Measurements from ENCODE around the gene ZNF672. TPM values are rescaled to one million over a fixed set of nuclear protein-coding genes. Genes with fewer than 3 reads are reported as not detected.

The ZNF672 gene
- total RNA-seq, 1 experiment from 2014 or later = 27.6 TPM

DNA sequence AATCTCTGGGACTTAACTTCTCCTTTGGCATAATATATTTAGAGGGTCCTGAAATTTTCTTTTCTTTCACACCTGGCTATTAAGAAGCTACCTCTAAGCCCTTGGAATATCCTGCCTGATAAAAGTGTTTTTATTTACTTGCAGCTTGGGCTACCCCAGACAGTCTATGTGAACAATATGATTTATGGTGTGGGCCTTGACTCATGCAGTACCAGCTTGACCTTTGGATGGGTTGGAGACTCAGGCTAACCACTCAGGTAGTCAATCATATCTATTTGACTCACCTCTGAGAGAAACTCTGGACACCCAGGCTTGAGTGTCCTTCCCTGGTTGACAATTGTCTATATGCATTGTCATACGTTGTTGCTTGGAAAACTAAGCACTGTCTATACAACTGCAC, 54.6 kb downstream of the ZNF672 start:
- H2AFZ ChIP-seq (ENCODE audit: low read depth, low read length, poor library complexity, severe bottlenecking) = no peak overlapping the region
- H3K9ac ChIP-seq (ENCODE audit: low read length) = no peak overlapping the region
- ATAC-seq = no peak
- CTCF ChIA-PET = no interaction called here
- intact Hi-C loops (cut with micrococcal nuclease) = no loop called here
- no peak for DNase-seq (ENCODE audit: low read depth, low spot score)
- H3K27me3 ChIP-seq (ENCODE audit: insufficient read depth, low read length) = no peaks in the 10 kb centered on the region
- no peaks in the 10 kb centered on the region for H3K9me3 ChIP-seq (ENCODE audit: control insufficient read depth in 1 of 2, insufficient read depth in 1 of 2, low read depth in 1 of 2, low read length in 2 of 2)
- no peaks in the 10 kb centered on the region for H3K79me2 ChIP-seq (ENCODE audit: insufficient read depth, low read length)
- no peaks in the 10 kb centered on the region for H3K36me3 ChIP-seq (ENCODE audit: control insufficient read depth in 1 of 2, insufficient read depth in 2 of 2, low read length in 2 of 2)
- no peaks in the 10 kb centered on the region for H3K4me1 ChIP-seq (ENCODE audit: control insufficient read depth in 1 of 2, insufficient read depth in 2 of 2, low read length in 2 of 2)
- H4K20me1 ChIP-seq (ENCODE audit: insufficient read depth) = no peaks in the 10 kb centered on the region
- RAD21 ChIA-PET (ENCODE audit: low non-redundant PET in 1 of 2, low total read pairs in 2 of 2, uncharacterized antibody in 2 of 2, unreplicated experiment in 2 of 2) = no interaction called here
- H3K9me2 ChIP-seq (ENCODE audit: insufficient read depth) = no peaks in the 10 kb centered on the region
- BruUV-seq (replicated peaks) = no TSS peak
- H3K4me3 ChIP-seq (replicated peaks in 1 of 2; ENCODE audit: low read depth in 1 of 2, low read length in 2 of 2) = no peak overlapping the region
- no peak overlapping the region for H3K27ac ChIP-seq (ENCODE audit: low read depth, low read length)
- POLR2A ChIA-PET = no interaction called here
- no peak overlapping the region for H3K4me2 ChIP-seq (ENCODE audit: low read length)
- no peak for TF ChIP-seq SRF (IDR thresholded peaks at IDR 0.05; ENCODE audit: low read depth)
- no peak for TF ChIP-seq FOSL1 (IDR thresholded peaks at IDR 0.05; ENCODE audit: low read depth)
- TF ChIP-seq, protein P1, sequence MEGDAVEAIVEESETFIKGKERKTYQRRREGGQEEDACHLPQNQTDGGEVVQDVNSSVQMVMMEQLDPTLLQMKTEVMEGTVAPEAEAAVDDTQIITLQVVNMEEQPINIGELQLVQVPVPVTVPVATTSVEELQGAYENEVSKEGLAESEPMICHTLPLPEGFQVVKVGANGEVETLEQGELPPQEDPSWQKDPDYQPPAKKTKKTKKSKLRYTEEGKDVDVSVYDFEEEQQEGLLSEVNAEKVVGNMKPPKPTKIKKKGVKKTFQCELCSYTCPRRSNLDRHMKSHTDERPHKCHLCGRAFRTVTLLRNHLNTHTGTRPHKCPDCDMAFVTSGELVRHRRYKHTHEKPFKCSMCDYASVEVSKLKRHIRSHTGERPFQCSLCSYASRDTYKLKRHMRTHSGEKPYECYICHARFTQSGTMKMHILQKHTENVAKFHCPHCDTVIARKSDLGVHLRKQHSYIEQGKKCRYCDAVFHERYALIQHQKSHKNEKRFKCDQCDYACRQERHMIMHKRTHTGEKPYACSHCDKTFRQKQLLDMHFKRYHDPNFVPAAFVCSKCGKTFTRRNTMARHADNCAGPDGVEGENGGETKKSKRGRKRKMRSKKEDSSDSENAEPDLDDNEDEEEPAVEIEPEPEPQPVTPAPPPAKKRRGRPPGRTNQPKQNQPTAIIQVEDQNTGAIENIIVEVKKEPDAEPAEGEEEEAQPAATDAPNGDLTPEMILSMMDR (IDR thresholded peaks at IDR 0.05 in 2 of 3, conservative IDR thresholded peaks at IDR 0.05 in 1 of 3; ENCODE audit: borderline replicate concordance in 1 of 3, insufficient read depth in 1 of 3, low read depth in 2 of 3, low read length in 2 of 3) = no peak
- TF ChIP-seq, protein P2, sequence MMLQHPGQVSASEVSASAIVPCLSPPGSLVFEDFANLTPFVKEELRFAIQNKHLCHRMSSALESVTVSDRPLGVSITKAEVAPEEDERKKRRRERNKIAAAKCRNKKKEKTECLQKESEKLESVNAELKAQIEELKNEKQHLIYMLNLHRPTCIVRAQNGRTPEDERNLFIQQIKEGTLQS (IDR thresholded peaks at IDR 0.05) = no peak
- TF ChIP-seq EGR1 (IDR thresholded peaks at IDR 0.05; ENCODE audit: low read depth) = no peak
- no peak for TF ChIP-seq CEBPB (IDR thresholded peaks at IDR 0.05; ENCODE audit: low read depth)
- TF ChIP-seq, protein P3, sequence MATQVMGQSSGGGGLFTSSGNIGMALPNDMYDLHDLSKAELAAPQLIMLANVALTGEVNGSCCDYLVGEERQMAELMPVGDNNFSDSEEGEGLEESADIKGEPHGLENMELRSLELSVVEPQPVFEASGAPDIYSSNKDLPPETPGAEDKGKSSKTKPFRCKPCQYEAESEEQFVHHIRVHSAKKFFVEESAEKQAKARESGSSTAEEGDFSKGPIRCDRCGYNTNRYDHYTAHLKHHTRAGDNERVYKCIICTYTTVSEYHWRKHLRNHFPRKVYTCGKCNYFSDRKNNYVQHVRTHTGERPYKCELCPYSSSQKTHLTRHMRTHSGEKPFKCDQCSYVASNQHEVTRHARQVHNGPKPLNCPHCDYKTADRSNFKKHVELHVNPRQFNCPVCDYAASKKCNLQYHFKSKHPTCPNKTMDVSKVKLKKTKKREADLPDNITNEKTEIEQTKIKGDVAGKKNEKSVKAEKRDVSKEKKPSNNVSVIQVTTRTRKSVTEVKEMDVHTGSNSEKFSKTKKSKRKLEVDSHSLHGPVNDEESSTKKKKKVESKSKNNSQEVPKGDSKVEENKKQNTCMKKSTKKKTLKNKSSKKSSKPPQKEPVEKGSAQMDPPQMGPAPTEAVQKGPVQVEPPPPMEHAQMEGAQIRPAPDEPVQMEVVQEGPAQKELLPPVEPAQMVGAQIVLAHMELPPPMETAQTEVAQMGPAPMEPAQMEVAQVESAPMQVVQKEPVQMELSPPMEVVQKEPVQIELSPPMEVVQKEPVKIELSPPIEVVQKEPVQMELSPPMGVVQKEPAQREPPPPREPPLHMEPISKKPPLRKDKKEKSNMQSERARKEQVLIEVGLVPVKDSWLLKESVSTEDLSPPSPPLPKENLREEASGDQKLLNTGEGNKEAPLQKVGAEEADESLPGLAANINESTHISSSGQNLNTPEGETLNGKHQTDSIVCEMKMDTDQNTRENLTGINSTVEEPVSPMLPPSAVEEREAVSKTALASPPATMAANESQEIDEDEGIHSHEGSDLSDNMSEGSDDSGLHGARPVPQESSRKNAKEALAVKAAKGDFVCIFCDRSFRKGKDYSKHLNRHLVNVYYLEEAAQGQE (IDR thresholded peaks at IDR 0.05; ENCODE audit: low read depth) = no peak
- TF ChIP-seq SP1 (IDR thresholded peaks at IDR 0.05; ENCODE audit: low read depth) = no peak
- no peak for TF ChIP-seq EZH2 (IDR thresholded peaks at IDR 0.05)
- TF ChIP-seq, protein P4, sequence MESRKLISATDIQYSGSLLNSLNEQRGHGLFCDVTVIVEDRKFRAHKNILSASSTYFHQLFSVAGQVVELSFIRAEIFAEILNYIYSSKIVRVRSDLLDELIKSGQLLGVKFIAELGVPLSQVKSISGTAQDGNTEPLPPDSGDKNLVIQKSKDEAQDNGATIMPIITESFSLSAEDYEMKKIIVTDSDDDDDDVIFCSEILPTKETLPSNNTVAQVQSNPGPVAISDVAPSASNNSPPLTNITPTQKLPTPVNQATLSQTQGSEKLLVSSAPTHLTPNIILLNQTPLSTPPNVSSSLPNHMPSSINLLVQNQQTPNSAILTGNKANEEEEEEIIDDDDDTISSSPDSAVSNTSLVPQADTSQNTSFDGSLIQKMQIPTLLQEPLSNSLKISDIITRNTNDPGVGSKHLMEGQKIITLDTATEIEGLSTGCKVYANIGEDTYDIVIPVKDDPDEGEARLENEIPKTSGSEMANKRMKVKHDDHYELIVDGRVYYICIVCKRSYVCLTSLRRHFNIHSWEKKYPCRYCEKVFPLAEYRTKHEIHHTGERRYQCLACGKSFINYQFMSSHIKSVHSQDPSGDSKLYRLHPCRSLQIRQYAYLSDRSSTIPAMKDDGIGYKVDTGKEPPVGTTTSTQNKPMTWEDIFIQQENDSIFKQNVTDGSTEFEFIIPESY (IDR thresholded peaks at IDR 0.05; ENCODE audit: extremely low read depth, insufficient replicate concordance, low read length) = no peak
- TF ChIP-seq ELF1 (IDR thresholded peaks at IDR 0.05; ENCODE audit: borderline replicate concordance, low read depth) = no peak
- no peak for TF ChIP-seq YY1 (IDR thresholded peaks at IDR 0.05; ENCODE audit: extremely low read depth, insufficient replicate concordance, low read depth, low read length)
- TF ChIP-seq RAD21 (IDR thresholded peaks at IDR 0.05; ENCODE audit: low read depth) = no peak
- TF ChIP-seq CBX3 (IDR thresholded peaks at IDR 0.05; ENCODE audit: low read depth) = no peak
- TF ChIP-seq SIN3A (IDR thresholded peaks at IDR 0.05; ENCODE audit: low read depth) = no peak
